HG02970 (cell line): ENCODE data around the gene ATXN7.

Experiments
- ATAC-seq: cut with Tn5 transposase; IDR thresholded peaks from one replicate; pipeline ENCODE4 v1.9.1; 2021; ENCODE audit warnings: mild to moderate bottlenecking, moderate library complexity, moderate number of reproducible peaks; ENCODE audit not compliant: unreplicated experiment, low FRiP score

The ATXN7 gene

GRCh38 chr3:64038253-64038767 lies 174.6 kb downstream of the ATXN7 start:
- ATAC-seq = no peak

- no peak for ATAC-seq
Observed at GRCh38 chr3:64039332-64039731, 175.7 kb downstream of the ATXN7 start.

GRCh38 chr3:64039981-64040733 lies 176.5 kb downstream of the ATXN7 start:
- no peak for ATAC-seq

- ATAC-seq = no peak
Observed at GRCh38 chr3:64042952-64043351, 179.3 kb downstream of the ATXN7 start.

GRCh38 chr3:64046592-64046991 lies 182.9 kb downstream of the ATXN7 start:
- no peak for ATAC-seq

- ATAC-seq = no peak
Observed at GRCh38 chr3:64046996-64047594, 183.4 kb downstream of the ATXN7 start.

GRCh38 chr3:64047787-64048186 lies 184.1 kb downstream of the ATXN7 start:
- ATAC-seq = no peak

GRCh38 chr3:64048631-64049061 lies 185.0 kb downstream of the ATXN7 start:
- no peak for ATAC-seq

GRCh38 chr3:64049136-64049535 lies 185.5 kb downstream of the ATXN7 start:
- ATAC-seq = no peak

- no peak for ATAC-seq
Observed at GRCh38 chr3:64049832-64050231, 186.2 kb downstream of the ATXN7 start.
